ENCODE measurements around the gene ZFAND2B. TPM values are rescaled to one million over a fixed set of nuclear protein-coding genes. Genes with fewer than 3 reads are reported as not detected.

ZFAND2B gene
- total RNA-seq, 4 donors from 2014 or later: 34.6 to 49.9 (median 43.6) TPM

DNA sequence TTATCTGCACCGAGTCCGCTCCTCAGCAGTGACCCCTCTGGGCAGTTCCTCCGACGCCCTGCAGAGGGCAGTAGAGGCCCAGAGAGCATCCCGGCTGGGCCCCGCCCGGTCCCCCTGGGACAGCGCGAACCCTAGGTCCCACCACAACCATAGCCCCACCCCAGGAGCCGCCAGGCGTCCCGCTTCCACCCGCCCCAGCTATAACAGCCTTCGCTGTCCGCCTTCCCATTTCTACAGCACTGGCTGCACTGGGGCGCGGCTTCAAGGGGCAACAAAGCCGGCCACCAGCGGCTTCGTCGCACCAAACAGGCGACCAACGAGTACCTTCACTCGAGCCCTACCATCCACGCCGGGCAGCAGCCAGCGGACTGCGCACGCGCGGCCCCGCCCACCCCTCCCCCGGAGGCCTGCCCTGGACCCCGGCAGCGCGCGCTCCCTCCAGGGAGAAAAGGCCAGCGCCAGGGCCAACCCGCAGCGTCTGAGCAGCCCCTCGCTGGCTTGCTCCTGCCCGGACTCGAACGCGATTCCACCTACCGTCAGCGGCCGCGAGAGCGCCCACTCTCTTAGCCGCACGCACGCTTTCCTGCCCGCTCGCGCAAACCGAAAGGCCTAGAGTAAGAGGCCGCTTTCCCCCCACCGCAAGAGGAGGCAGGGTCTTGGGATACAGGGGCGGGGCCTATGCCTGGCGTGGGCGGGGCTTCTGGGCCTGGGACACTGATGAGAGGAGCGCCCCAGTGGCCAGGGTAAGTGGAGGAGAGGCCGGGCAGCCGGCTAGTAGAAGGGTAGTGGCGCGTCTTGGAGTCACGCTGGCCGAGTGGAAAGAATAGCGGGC lies 46.2 kb upstream of the ZFAND2B start, which contains the start of gene NHEJ1:
Gene NHEJ1 (minus strand): TSS at position 630 of the 832 bp plus-strand sequence. CDS start 2,453 bp downstream, outside the sequence.
- intact Hi-C loops (cut with DNase I): loop anchor here (5.0 to 10.0 kb wide), 2 partner anchors 54 to 137 kb away; partner anchors contain the start of gene ABCB6
- WGBS, 2 donors: 0% methylated on average over 6 to 10 of the region's 70 CpGs
- H3K36me3 ChIP-seq: peaks cover 0 to 28% (median 0%) of the 10 kb centered on the region in 3 donors

GRCh38 chr2:219161097-219161496 lies 45.5 kb upstream of the ZFAND2B start:
- DNase-seq: no peak
- TF ChIP-seq POLR2A (IDR thresholded peaks at IDR 0.05) (no peak), CTCF (IDR thresholded peaks at IDR 0.05) (no peak)
- Histone ChIP-seq H3K4me3 (peak overlapping the region; percentile 59 to 88 (median 84)), H3K27ac (peak overlapping the region; percentile 87 to 98 (median 97)), H3K27me3 (no peaks in the 10 kb centered on the region), H3K4me1 (peaks cover 4 to 17% (median 5%) of the 10 kb centered on the region in 3 donors), H3K36me3 (peaks cover 0 to 21% (median 0%) of the 10 kb centered on the region in 3 donors), H3K9me3 (no peaks in the 10 kb centered on the region)
- WGBS, 2 donors: 65 to 69% methylated on average over 4 of the region's 4 CpGs
- intact Hi-C loops (cut with DNase I): loop anchor here (5.0 to 10.0 kb wide), 2 partner anchors 54 to 136 kb away; partner anchors contain the start of gene ABCB6

More for the DNA sequence above, 46.2 kb upstream of the ZFAND2B start, which contains the start of gene NHEJ1:
- Histone ChIP-seq H3K4me1 (peaks cover 4 to 17% (median 5%) of the 10 kb centered on the region in 3 donors), H3K27me3 (no peaks in the 10 kb centered on the region), H3K4me3 (peak within 1 kb of the TSS; percentile 59 to 88 (median 84)), H3K9me3 (no peaks in the 10 kb centered on the region), H3K27ac (peak within 1 kb of the TSS; percentile 87 to 98 (median 97))
- DNase-seq: peak; percentile 77
- TF ChIP-seq CTCF (IDR thresholded peaks at IDR 0.05) (peak; percentile 98 to 99 (median 98)), POLR2A (IDR thresholded peaks at IDR 0.05) (peak in 1 of 4 donors; percentile 64)

- 89 to 93% methylated on average over 5 to 6 of the region's 6 CpGs for WGBS, 2 donors
- intact Hi-C loops (cut with DNase I): loop anchor here (5.0 to 10.0 kb wide), 2 partner anchors 52 to 134 kb away; partner anchors contain the start of gene ABCB6
- Histone ChIP-seq H3K4me3 (no peak overlapping the region), H3K4me1 (peaks cover 4 to 17% (median 5%) of the 10 kb centered on the region in 3 donors), H3K27ac (no peak overlapping the region), H3K36me3 (peaks cover 0 to under 1% (median 0%) of the 10 kb centered on the region in 3 donors), H3K27me3 (no peaks in the 10 kb centered on the region), H3K9me3 (no peaks in the 10 kb centered on the region)
- no peak for TF ChIP-seq POLR2A (IDR thresholded peaks at IDR 0.05)
- TF ChIP-seq CTCF (IDR thresholded peaks at IDR 0.05): no peak
- no peak for DNase-seq
These were observed 43.4 kb upstream of the ZFAND2B start for GRCh38 chr2:219163156-219163555.

DNA sequence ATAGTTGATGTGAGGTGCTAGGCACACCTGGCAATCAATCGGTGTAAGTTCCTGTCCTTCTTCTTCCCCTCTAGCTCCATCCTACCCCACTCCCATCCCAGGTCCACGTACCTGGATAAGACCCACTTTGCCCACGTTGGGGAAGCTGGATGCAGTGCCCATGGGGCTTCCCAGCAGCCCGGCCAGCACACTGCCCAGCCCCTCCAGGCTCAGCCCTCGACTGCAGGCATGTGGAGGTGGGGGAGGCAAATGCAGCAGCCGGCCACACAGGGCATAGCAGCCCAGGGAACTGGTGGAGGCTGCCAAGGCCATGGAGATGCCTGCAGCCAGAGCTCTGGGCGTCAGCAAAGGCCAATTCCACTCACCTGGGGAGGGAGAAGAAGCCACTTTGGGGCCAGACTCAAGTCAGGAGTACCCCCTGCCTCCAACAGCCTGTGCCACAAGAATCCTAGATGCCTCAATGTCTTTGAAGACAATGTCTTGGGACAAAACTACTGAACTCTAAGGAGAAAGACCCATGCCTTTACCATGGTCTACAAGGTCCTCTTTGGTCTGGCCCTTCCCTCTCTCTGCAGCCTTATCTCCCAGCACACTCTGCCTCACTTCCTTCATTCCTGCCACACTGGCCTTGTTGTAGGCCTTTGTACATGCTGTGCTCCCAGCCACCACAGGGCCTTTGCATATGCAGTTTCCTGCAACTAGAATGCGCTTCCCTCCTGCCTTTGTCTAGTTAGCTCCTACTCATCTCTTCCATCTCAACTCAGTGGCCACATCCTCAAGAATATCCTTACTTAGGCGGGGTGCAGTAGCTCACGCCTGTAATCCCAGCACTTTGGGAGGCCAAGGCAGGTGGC lies 41.3 kb upstream of the ZFAND2B start:
- Histone ChIP-seq H3K4me1 (peaks cover 0 to 8% (median 0%) of the 10 kb centered on the region in 3 donors), H3K27me3 (no peaks in the 10 kb centered on the region), H3K36me3 (no peaks in the 10 kb centered on the region), H3K27ac (no peak overlapping the region), H3K9me3 (no peaks in the 10 kb centered on the region), H3K4me3 (no peak overlapping the region)
- WGBS, 2 donors: 57 to 81% methylated on average over 1 to 7 of the region's 10 CpGs
- TF ChIP-seq POLR2A (IDR thresholded peaks at IDR 0.05): no peak
- no peak for TF ChIP-seq CTCF (IDR thresholded peaks at IDR 0.05)
- intact Hi-C loops (cut with DNase I): loop anchor here (10.0 kb wide), 1 partner anchor 50 kb away; the partner anchor contains the start of gene ABCB6
- DNase-seq: no peak

Data from esophagus squamous epithelium (tissue), 5 donors.